ENCODE results near the gene TNIK.

TNIK gene

GRCh38 chr3:171276923-171277322, 183.3 kb downstream of the TNIK start:
- H3K27me3 ChIP-seq (ENCODE audit: insufficient read depth, low read length, poor library complexity, severe bottlenecking) = no peaks in the 10 kb centered on the region
- peaks cover 72% of the 10 kb centered on the region for H3K79me2 ChIP-seq (ENCODE audit: insufficient read depth, low read length)
- no peak overlapping the region for H3K4me3 ChIP-seq (ENCODE audit: low read length, poor library complexity, severe bottlenecking)
- no peaks in the 10 kb centered on the region for H3K36me3 ChIP-seq (ENCODE audit: insufficient read depth, low read length)
- no peaks in the 10 kb centered on the region for H4K20me1 ChIP-seq (ENCODE audit: insufficient read depth, low read length, poor library complexity, severe bottlenecking)
- no peaks in the 10 kb centered on the region for H3K9me2 ChIP-seq (replicated peaks; ENCODE audit: low read depth, low read length)
- H3K4me2 ChIP-seq (ENCODE audit: low read depth, low read length, poor library complexity, severe bottlenecking) = peak overlapping the region; percentile 38
- H3K9ac ChIP-seq (ENCODE audit: low read depth, low read length, poor library complexity, severe bottlenecking) = no peak overlapping the region
- peaks cover 33% of the 10 kb centered on the region for H3K4me1 ChIP-seq (ENCODE audit: insufficient read depth, low read length, poor library complexity, severe bottlenecking)
- H3K9me3 ChIP-seq (ENCODE audit: insufficient read depth, low read depth, low read length) = no peaks in the 10 kb centered on the region
- H3F3A ChIP-seq (ENCODE audit: low read depth) = no peaks in the 10 kb centered on the region
- TF ChIP-seq EZH2phosphoT487 (IDR thresholded peaks at IDR 0.05; ENCODE audit: borderline replicate concordance) = no peak
- no peak for TF ChIP-seq CTCF (conservative IDR thresholded peaks at IDR 0.05; ENCODE audit: low read length)
- H2AFZ ChIP-seq (ENCODE audit: low read length) = no peak overlapping the region

- H3K27me3 ChIP-seq (ENCODE audit: insufficient read depth, low read length, poor library complexity, severe bottlenecking) = no peaks in the 10 kb centered on the region
- peaks cover 69% of the 10 kb centered on the region for H3K79me2 ChIP-seq (ENCODE audit: insufficient read depth, low read length)
- peaks cover 57% of the 10 kb centered on the region for H3K4me1 ChIP-seq (ENCODE audit: insufficient read depth, low read length, poor library complexity, severe bottlenecking)
- H3F3A ChIP-seq (ENCODE audit: low read depth) = no peaks in the 10 kb centered on the region
- H3K4me3 ChIP-seq (ENCODE audit: low read length, poor library complexity, severe bottlenecking) = no peak overlapping the region
- H3K36me3 ChIP-seq (ENCODE audit: insufficient read depth, low read length) = no peaks in the 10 kb centered on the region
- H3K9me2 ChIP-seq (replicated peaks; ENCODE audit: low read depth, low read length) = no peaks in the 10 kb centered on the region
- no peaks in the 10 kb centered on the region for H4K20me1 ChIP-seq (ENCODE audit: insufficient read depth, low read length, poor library complexity, severe bottlenecking)
- TF ChIP-seq CTCF (conservative IDR thresholded peaks at IDR 0.05; ENCODE audit: low read length) (no peak), EZH2phosphoT487 (IDR thresholded peaks at IDR 0.05; ENCODE audit: borderline replicate concordance) (no peak)
- no peak overlapping the region for H2AFZ ChIP-seq (ENCODE audit: low read length)
- H3K9ac ChIP-seq (ENCODE audit: low read depth, low read length, poor library complexity, severe bottlenecking) = no peak overlapping the region
- H3K9me3 ChIP-seq (ENCODE audit: insufficient read depth, low read depth, low read length) = no peaks in the 10 kb centered on the region
- H3K4me2 ChIP-seq (ENCODE audit: low read depth, low read length, poor library complexity, severe bottlenecking) = peak overlapping the region; percentile 29
These were observed 186.0 kb downstream of the TNIK start for GRCh38 chr3:171274222-171274621.

- H3F3A ChIP-seq (ENCODE audit: low read depth) = no peaks in the 10 kb centered on the region
- H3K4me1 ChIP-seq (ENCODE audit: insufficient read depth, low read length, poor library complexity, severe bottlenecking) = peaks cover 61% of the 10 kb centered on the region
- H3K9me3 ChIP-seq (ENCODE audit: insufficient read depth, low read depth, low read length) = no peaks in the 10 kb centered on the region
- H3K27me3 ChIP-seq (ENCODE audit: insufficient read depth, low read length, poor library complexity, severe bottlenecking) = no peaks in the 10 kb centered on the region
- H3K4me3 ChIP-seq (ENCODE audit: low read length, poor library complexity, severe bottlenecking) = no peak overlapping the region
- H3K36me3 ChIP-seq (ENCODE audit: insufficient read depth, low read length) = no peaks in the 10 kb centered on the region
- H4K20me1 ChIP-seq (ENCODE audit: insufficient read depth, low read length, poor library complexity, severe bottlenecking) = no peaks in the 10 kb centered on the region
- no peak overlapping the region for H3K9ac ChIP-seq (ENCODE audit: low read depth, low read length, poor library complexity, severe bottlenecking)
- TF ChIP-seq EZH2phosphoT487 (IDR thresholded peaks at IDR 0.05; ENCODE audit: borderline replicate concordance) = no peak
- no peak for TF ChIP-seq CTCF (conservative IDR thresholded peaks at IDR 0.05; ENCODE audit: low read length)
- no peak overlapping the region for H2AFZ ChIP-seq (ENCODE audit: low read length)
- H3K4me2 ChIP-seq (ENCODE audit: low read depth, low read length, poor library complexity, severe bottlenecking) = no peak overlapping the region
- H3K9me2 ChIP-seq (replicated peaks; ENCODE audit: low read depth, low read length) = no peaks in the 10 kb centered on the region
- H3K79me2 ChIP-seq (ENCODE audit: insufficient read depth, low read length) = peaks cover 68% of the 10 kb centered on the region
These were observed 189.7 kb downstream of the TNIK start for GRCh38 chr3:171270541-171270940.

Measured in Loucy (cell line).